ENCODE results near the gene RHOT2. TPM values are rescaled to one million over a fixed set of nuclear protein-coding genes. Genes with fewer than 3 reads are reported as not detected.

RHOT2 gene
- total and polyA plus RNA-seq, 2 experiments from 2014 or later = 129 to 163 TPM

- Mint-ChIP-seq H3K36me3 (ENCODE audit: low read depth) (no peaks in the 10 kb centered on the region), H3K9me3 (no peaks in the 10 kb centered on the region), H3K4me1 (peaks cover 13% of the 10 kb centered on the region; the same call in 2 of the 3 replicates), H3K4me3 (peak within 1 kb of the TSS; percentile 83), H3K27ac (peak within 1 kb of the TSS; percentile 72), H3K27me3 (ENCODE audit: insufficient read depth, low read depth, poor library complexity) (peaks cover 26% of the 10 kb centered on the region)
- Histone ChIP-seq H3K9me2 (ENCODE audit: insufficient read depth) (no peaks in the 10 kb centered on the region), H3K4me2 (peak within 1 kb of the TSS; percentile 97), H2AFZ (0 out of 2 replicates have a peak within 1 kb of the TSS, but pooled peaks have one; percentile 32), H3K4me1 (ENCODE audit: insufficient read depth) (peaks cover 11% of the 10 kb centered on the region; the same call in 1 of the 2 replicates), H3K27ac (ENCODE audit: low read depth) (0 out of 2 replicates have a peak within 1 kb of the TSS, but pooled peaks have one; percentile 74), H3K79me2 (replicated peaks; ENCODE audit: insufficient read depth) (no peaks in the 10 kb centered on the region), H4K20me1 (replicated peaks; ENCODE audit: insufficient read depth) (no peaks in the 10 kb centered on the region), H3K4me3 (peak within 1 kb of the TSS; percentile 82), H3K36me3 (ENCODE audit: insufficient read depth) (no peaks in the 10 kb centered on the region), H3K27me3 (ENCODE audit: insufficient read depth) (peaks cover 25% of the 10 kb centered on the region), H3F3A (replicated peaks; ENCODE audit: low read depth) (peaks cover 7% of the 10 kb centered on the region)
- TF ChIP-seq REST (IDR thresholded peaks at IDR 0.05; ENCODE audit: unreplicated experiment) (no peak), CREB1 (CRISPR knock-in tag; IDR thresholded peaks at IDR 0.05; ENCODE audit: low read depth) (peak; percentile 69), JUNB (IDR thresholded peaks at IDR 0.05; ENCODE audit: unreplicated experiment) (no peak), POLR2AphosphoS5 (IDR thresholded peaks at IDR 0.05; ENCODE audit: low read depth) (peak; percentile 70), CTCF (conservative IDR thresholded peaks at IDR 0.05; ENCODE audit: low read depth in 2 of 2) (no peak), EZH2 (IDR thresholded peaks at IDR 0.05; ENCODE audit: low read depth, unreplicated experiment) (no peak), STAT1 (IDR thresholded peaks at IDR 0.05; ENCODE audit: unreplicated experiment) (no peak), ZNF462 (CRISPR knock-in tag; IDR thresholded peaks at IDR 0.05) (no peak), NANOG (IDR thresholded peaks at IDR 0.05; ENCODE audit: borderline replicate concordance) (no peak), ETS1 (IDR thresholded peaks at IDR 0.05) (peak; percentile 7; the same call in 1 of the 2 replicates)
- peak; percentile 74 for ATAC-seq
- peak; percentile 97 for DNase-seq (ENCODE audit: low spot score)
Measured at GRCh38 chr16:720990-721764, 53.2 kb downstream of the RHOT2 start, which contains the start of gene ANTKMT. ANTKMT (plus strand) TSS chr16:721146; CDS start chr16:721275, 129 bp downstream.
